Esophagus muscularis mucosa (tissue), 3 donors: ENCODE data around the gene CHMP6.

Experiments used
- POLR2A ChIP-seq: fragments of 450-650 bp; IDR thresholded peaks from one replicate; pipeline ENCODE4 v1.6.1; 2017; ENCODE audit warnings: antibody characterized with exemption, moderate library complexity, mild to moderate bottlenecking, low read depth
- POLR2AphosphoS5 ChIP-seq, 2 donors: sonication (generic); formaldehyde crosslinking; IDR thresholded peaks; one replicate each; pipeline ENCODE4 v1.6.1; 2017; ENCODE audit warnings: antibody characterized with exemption in 2 of 2
- TF ChIP-seq, protein P1 (sequence below), 3 experiments: fragments of 200-600 bp in 2 of 3; fragments of 450-650 bp in 1 of 3; sonication (generic) in 2 of 3; IDR thresholded peaks; one replicate each; pipeline ENCODE4 v1.5.1; 2017 to 2019; ENCODE audit warnings: antibody characterized with exemption in 3 of 3, mild to moderate bottlenecking in 2 of 3, moderate library complexity in 1 of 3

GRCh38 chr17:81010935-81011334 is 19.3 kb downstream of the CHMP6 start:
- TF ChIP-seq, protein P1, sequence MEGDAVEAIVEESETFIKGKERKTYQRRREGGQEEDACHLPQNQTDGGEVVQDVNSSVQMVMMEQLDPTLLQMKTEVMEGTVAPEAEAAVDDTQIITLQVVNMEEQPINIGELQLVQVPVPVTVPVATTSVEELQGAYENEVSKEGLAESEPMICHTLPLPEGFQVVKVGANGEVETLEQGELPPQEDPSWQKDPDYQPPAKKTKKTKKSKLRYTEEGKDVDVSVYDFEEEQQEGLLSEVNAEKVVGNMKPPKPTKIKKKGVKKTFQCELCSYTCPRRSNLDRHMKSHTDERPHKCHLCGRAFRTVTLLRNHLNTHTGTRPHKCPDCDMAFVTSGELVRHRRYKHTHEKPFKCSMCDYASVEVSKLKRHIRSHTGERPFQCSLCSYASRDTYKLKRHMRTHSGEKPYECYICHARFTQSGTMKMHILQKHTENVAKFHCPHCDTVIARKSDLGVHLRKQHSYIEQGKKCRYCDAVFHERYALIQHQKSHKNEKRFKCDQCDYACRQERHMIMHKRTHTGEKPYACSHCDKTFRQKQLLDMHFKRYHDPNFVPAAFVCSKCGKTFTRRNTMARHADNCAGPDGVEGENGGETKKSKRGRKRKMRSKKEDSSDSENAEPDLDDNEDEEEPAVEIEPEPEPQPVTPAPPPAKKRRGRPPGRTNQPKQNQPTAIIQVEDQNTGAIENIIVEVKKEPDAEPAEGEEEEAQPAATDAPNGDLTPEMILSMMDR (IDR thresholded peaks at IDR 0.05), result no peak
- TF ChIP-seq POLR2A (no peak), POLR2AphosphoS5 (IDR thresholded peaks at IDR 0.05) (no peak)
